Lung (tissue), 12 donors: Measurements from ENCODE around the gene ADAMTS12. TPM values are rescaled to one million over a fixed set of nuclear protein-coding genes. Genes with fewer than 3 reads are reported as not detected.

Experiments
- ATAC-seq: fragments of 200-7000 bp; cut with Tn5 transposase; one replicate; pipeline ENCODE4 v1.9.1; 2020; ENCODE audit warnings: moderate number of reproducible peaks; ENCODE audit not compliant: insufficient read depth, low FRiP score
- DNase-seq, 3 donors: peaks; one replicate each; pipeline ENCODE4 v3.0.0-alpha.2; 2013 to 2017
- H3K27ac ChIP-seq, 2 donors: one replicate each; pipeline ENCODE4 v1.5.1; 2013; ENCODE audit warnings: mild to moderate bottlenecking in 2 of 2, moderate library complexity in 2 of 2, control low read depth in 1 of 2, inconsistent platforms in 1 of 2, low read depth in 1 of 2, low read length in 1 of 2
- H3K27me3 ChIP-seq, 3 donors: one replicate each; pipeline ENCODE4 v1.5.1; 2013; ENCODE audit warnings: low read length in 2 of 3; ENCODE audit not compliant: control insufficient read depth in 3 of 3, insufficient read depth in 3 of 3
- H3K36me3 ChIP-seq, 4 donors: one replicate each; pipeline ENCODE4 v1.5.1; 2013; ENCODE audit warnings: low read length in 4 of 4, mild to moderate bottlenecking in 1 of 4, moderate library complexity in 1 of 4; ENCODE audit not compliant: control insufficient read depth in 4 of 4, insufficient read depth in 4 of 4
- H3K4me1 ChIP-seq, 5 donors: one replicate each; pipeline ENCODE4 v1.5.1; 2013; ENCODE audit warnings: low read length in 5 of 5, mild to moderate bottlenecking in 2 of 5, moderate library complexity in 1 of 5; ENCODE audit not compliant: control insufficient read depth in 5 of 5, insufficient read depth in 5 of 5
- H3K4me3 ChIP-seq: one replicate; pipeline ENCODE4 v1.5.1; 2013; ENCODE audit warnings: mild to moderate bottlenecking, control low read depth, moderate library complexity
- H3K9ac ChIP-seq, 2 donors: one replicate each; pipeline ENCODE4 v1.5.1; 2013; ENCODE audit warnings: low read length in 2 of 2, control low read depth in 1 of 2; ENCODE audit not compliant: insufficient read depth in 1 of 2
- H3K9me3 ChIP-seq, 4 donors: one replicate each; pipeline ENCODE4 v1.5.1; 2013; ENCODE audit warnings: low read length in 3 of 4, mild to moderate bottlenecking in 1 of 4, moderate library complexity in 1 of 4; ENCODE audit not compliant: control insufficient read depth in 4 of 4, insufficient read depth in 3 of 4
- CTCF ChIP-seq: IDR thresholded peaks from 2 replicates; pipeline ENCODE4 v1.5.1; 2012; ENCODE audit warnings: mild to moderate bottlenecking; ENCODE audit errors: control extremely low read depth, extremely low read depth
- WGBS, 2 donors: extraction: QIAGEN DNeasy Blood & Tissue Kit; methylation state at CpG; one replicate each; pipeline ENCODE4 v1.1.7; 2013; 5-methylcytosine and 5-hydroxymethylcytosine counted together
- polyA plus RNA-seq, 2 donors: library from polyadenylated mRNA; stranded (reverse); fragments of 200-250 nt; gene quantifications; one replicate each; pipeline ENCODE4 v1.2.1, GENCODE V29; 2013
- total RNA-seq, 2 donors: library from RNA; depleted of rRNA in 1 of 2; stranded (reverse); fragments of >200 nt in 1 of 2; gene quantifications; one replicate each; pipeline ENCODE4 v1.2.1, GENCODE V29; 2014 to 2021
- donor health status: control.
- donor health status: control.
- donor health status: Bipolar disorder and iron deficiency.
- donor health status: healthy.
- donor health status: DM: yes; HTN: yes; CAD: no.

ADAMTS12 gene
- total and polyA plus RNA-seq, 4 donors: 1.3 to 55.1 (median 4.3) TPM

DNA sequence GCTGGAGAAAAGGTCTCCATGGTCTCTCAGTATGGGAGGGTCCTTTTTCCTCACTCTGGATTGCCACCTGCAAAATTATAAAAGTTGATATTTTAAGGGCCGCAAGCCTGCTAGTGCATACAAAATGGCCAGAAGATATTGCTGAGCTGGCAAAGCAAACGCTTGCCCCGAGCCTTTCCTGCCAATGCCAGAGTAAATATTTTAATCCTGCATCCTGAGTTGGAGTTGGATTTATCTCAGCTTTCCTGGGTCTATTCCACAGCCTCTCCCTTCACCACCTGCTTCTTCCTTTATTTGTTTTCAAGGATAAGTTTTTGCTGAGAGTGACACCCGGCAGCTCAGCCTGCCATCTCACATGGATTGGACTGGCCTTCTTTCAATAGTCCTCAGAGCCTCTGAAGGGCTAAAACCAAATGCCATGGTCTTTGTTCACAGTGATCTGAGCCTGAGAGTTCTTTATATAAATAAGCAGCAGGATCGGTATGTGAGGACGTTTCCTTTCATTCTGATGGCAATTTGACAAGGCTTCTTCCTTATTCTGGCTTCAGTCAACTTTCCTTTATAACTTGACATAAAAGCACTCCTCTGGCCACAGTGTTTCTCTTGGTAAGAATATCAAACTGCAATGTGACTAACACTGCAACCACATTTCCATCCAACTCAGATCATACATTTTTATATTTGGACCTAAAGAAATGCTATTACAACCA is 170.1 kb downstream of the ADAMTS12 start:
- Histone ChIP-seq H3K27me3 (no peaks in the 10 kb centered on the region), H3K27ac (no peak overlapping the region), H3K36me3 (peaks cover 0 to 7% (median under 1%) of the 10 kb centered on the region in 4 donors), H3K9me3 (no peaks in the 10 kb centered on the region), H3K9ac (no peak overlapping the region), H3K4me3 (no peak overlapping the region), H3K4me1 (peaks cover 0 to 38% (median 21%) of the 10 kb centered on the region in 5 donors)
- no peak for TF ChIP-seq CTCF
- DNase-seq (no peak), ATAC-seq (no peak)
- 31 to 35% methylated on average over 6 of the region's 6 CpGs for WGBS, 2 donors

GRCh38 chr5:33720176-33720575 is 171.6 kb downstream of the ADAMTS12 start:
- Histone ChIP-seq H3K27ac (no peak overlapping the region), H3K9me3 (no peaks in the 10 kb centered on the region), H3K4me1 (peaks cover 0 to 37% (median 21%) of the 10 kb centered on the region in 5 donors), H3K4me3 (no peak overlapping the region), H3K27me3 (no peaks in the 10 kb centered on the region), H3K36me3 (peaks cover 0 to 7% (median 2%) of the 10 kb centered on the region in 4 donors), H3K9ac (no peak overlapping the region)
- 47 to 59% methylated on average over 1 of the region's 1 CpG for WGBS, 2 donors
- DNase-seq (peak in 1 of 3 donors; percentile 46), ATAC-seq (no peak)
- no peak for TF ChIP-seq CTCF

GRCh38 chr5:33719769-33720168 is 172.0 kb downstream of the ADAMTS12 start:
- DNase-seq (no peak), ATAC-seq (no peak)
- H3K36me3 ChIP-seq: peaks cover 0 to 7% (median 2%) of the 10 kb centered on the region in 4 donors
- no peaks in the 10 kb centered on the region for H3K9me3 ChIP-seq
- no peak overlapping the region for H3K27ac ChIP-seq
- TF ChIP-seq CTCF: no peak
- no peaks in the 10 kb centered on the region for H3K27me3 ChIP-seq
- H3K4me1 ChIP-seq: peaks cover 0 to 37% (median 21%) of the 10 kb centered on the region in 5 donors
- WGBS, 2 donors: 92 to 93% methylated on average over 1 of the region's 1 CpG
- no peak overlapping the region for H3K9ac ChIP-seq
- H3K4me3 ChIP-seq: no peak overlapping the region

GRCh38 chr5:33715661-33716060 is 176.1 kb downstream of the ADAMTS12 start:
- DNase-seq (no peak), ATAC-seq (no peak)
- Histone ChIP-seq H3K4me1 (peaks cover 0 to 29% (median 7%) of the 10 kb centered on the region in 5 donors), H3K9ac (no peak overlapping the region), H3K4me3 (no peak overlapping the region), H3K36me3 (peaks cover 0 to 3% (median 2%) of the 10 kb centered on the region in 4 donors), H3K27me3 (no peaks in the 10 kb centered on the region), H3K9me3 (no peaks in the 10 kb centered on the region), H3K27ac (no peak overlapping the region)
- WGBS, 2 donors: 89% methylated on average over 1 of the region's 1 CpG
- no peak for TF ChIP-seq CTCF
